Adipose tissue (tissue), 3 donors: ENCODE results near the gene CXCR4. TPM values are rescaled to one million over a fixed set of nuclear protein-coding genes. Genes with fewer than 3 reads are reported as not detected.

ENCODE experiments used
- H3K27ac ChIP-seq: one replicate; pipeline ENCODE4 v1.5.1; 2013; ENCODE audit warnings: low read depth, low read length
- WGBS, 3 donors: extraction: QIAGEN DNeasy Blood & Tissue Kit; methylation state at CpG; one replicate each; pipeline ENCODE4 v1.1.7; 2013; 5-methylcytosine and 5-hydroxymethylcytosine counted together
- polyA plus RNA-seq, 3 donors: library from polyadenylated mRNA; stranded (reverse); fragments of 200-250 nt; gene quantifications; one replicate each; pipeline ENCODE4 v1.2.3, GENCODE V29; 2013
- donor health status: healthy with polysubstance abuse.
- donor health status: Bipolar disorder and iron deficiency.
- donor health status: healthy.

Gene CXCR4
- polyA plus RNA-seq, 3 donors: 7.3 to 9.2 (median 8.1) TPM

- WGBS, 3 donors: 1 to 2% (median 1%) methylated on average over 52 of the region's 52 CpGs
- no peak overlapping the region for H3K27ac ChIP-seq
Observed at GRCh38 chr2:136118819-136119716, 1.1 kb upstream of the CXCR4 start.

- 0 to 1% (median 1%) methylated on average over 35 of the region's 35 CpGs for WGBS, 3 donors
- H3K27ac ChIP-seq: no peak overlapping the region
Observed at GRCh38 chr2:136117391-136117841, 533 bp downstream of the CXCR4 start.

- 0 to 1% (median 1%) methylated on average over 53 to 57 of the region's 57 CpGs for WGBS, 3 donors
- no peak overlapping the region for H3K27ac ChIP-seq
Observed at GRCh38 chr2:136116813-136117390, 1.0 kb downstream of the CXCR4 start.

- no peak overlapping the region for H3K27ac ChIP-seq
- 0 to 3% (median 1%) methylated on average over 30 of the region's 30 CpGs for WGBS, 3 donors
Observed at GRCh38 chr2:136116151-136116812, 1.7 kb downstream of the CXCR4 start.

- 85 to 91% (median 87%) methylated on average over 12 of the region's 12 CpGs for WGBS, 3 donors
- no peak overlapping the region for H3K27ac ChIP-seq
Observed at GRCh38 chr2:136115183-136115761, 2.7 kb downstream of the CXCR4 start.

GRCh38 chr2:136114382-136114781 lies 3.6 kb downstream of the CXCR4 start:
- no peak overlapping the region for H3K27ac ChIP-seq
- 56 to 69% (median 60%) methylated on average over 6 of the region's 6 CpGs for WGBS, 3 donors

GRCh38 chr2:136113209-136113971 lies 4.6 kb downstream of the CXCR4 start:
- 45 to 69% (median 48%) methylated on average over 6 of the region's 6 CpGs for WGBS, 3 donors
- H3K27ac ChIP-seq: no peak overlapping the region

- H3K27ac ChIP-seq: no peak overlapping the region
- WGBS, 3 donors: 44 to 57% (median 50%) methylated on average over 5 of the region's 5 CpGs
Observed at GRCh38 chr2:136112317-136113208, 5.4 kb downstream of the CXCR4 start.

GRCh38 chr2:136111711-136112110 lies 6.2 kb downstream of the CXCR4 start:
- WGBS, 3 donors: 67 to 77% (median 71%) methylated on average over 6 of the region's 6 CpGs
- H3K27ac ChIP-seq: no peak overlapping the region

- 25 to 36% (median 34%) methylated on average over 1 of the region's 1 CpG for WGBS, 3 donors
- H3K27ac ChIP-seq: no peak overlapping the region
Observed at GRCh38 chr2:136110526-136110925, 7.4 kb downstream of the CXCR4 start.

- no peak overlapping the region for H3K27ac ChIP-seq
- WGBS, 3 donors: 45 to 66% (median 65%) methylated on average over 3 of the region's 3 CpGs
Observed at GRCh38 chr2:136108463-136108862, 9.5 kb downstream of the CXCR4 start.

- 71 to 90% (median 88%) methylated on average over 6 of the region's 6 CpGs for WGBS, 3 donors
Observed at GRCh38 chr2:136107051-136108033, 10.6 kb downstream of the CXCR4 start.

GRCh38 chr2:136106505-136106904 lies 11.4 kb downstream of the CXCR4 start:
- H3K27ac ChIP-seq: no peak overlapping the region
- 67 to 69% (median 67%) methylated on average over 7 of the region's 7 CpGs for WGBS, 3 donors

More at GRCh38 chr2:136107051-136108033, 10.6 kb downstream of the CXCR4 start:
- no peak overlapping the region for H3K27ac ChIP-seq

GRCh38 chr2:136104977-136105376 lies 13.0 kb downstream of the CXCR4 start:
- WGBS, 3 donors: 73 to 82% (median 73%) methylated on average over 3 of the region's 3 CpGs

GRCh38 chr2:136101042-136101441 lies 16.9 kb downstream of the CXCR4 start:
- WGBS, 3 donors: 88 to 91% (median 90%) methylated on average over 2 of the region's 2 CpGs
- H3K27ac ChIP-seq: no peak overlapping the region

More at GRCh38 chr2:136104977-136105376, 13.0 kb downstream of the CXCR4 start:
- no peak overlapping the region for H3K27ac ChIP-seq

- 58 to 92% (median 71%) methylated on average over 4 of the region's 4 CpGs for WGBS, 3 donors
- no peak overlapping the region for H3K27ac ChIP-seq
Observed at GRCh38 chr2:136098441-136098840, 19.5 kb downstream of the CXCR4 start.
